Panc1 (cell line): ENCODE data around the gene ZNF266. TPM values are rescaled to one million over a fixed set of nuclear protein-coding genes. Genes with fewer than 3 reads are reported as not detected.
A peak's percentile ranks its signal among the peaks of the same experiment; 100 is the strongest.

Source experiments
- ATAC-seq: fragments of 200-7000 bp; cut with Tn5 transposase; 2 replicates; pipeline ENCODE4 v1.9.1; 2020; ENCODE audit warnings: mild to moderate bottlenecking, moderate library complexity
- BruUV-seq: library from RNA; stranded (reverse); fragments of 400-500 nt; replicated peaks from 2 replicates; lab custom pipeline; 2021; lab: Mats Ljungman, UMichigan
- CTCF ChIA-PET: fragments of 300-600 bp; sonication (Branson Sonifier 250); formaldehyde crosslinking; loops from one replicate; lab custom pipeline; 2022; ENCODE audit warnings: antibody characterized with exemption; lab: Charles Lee
- POLR2A ChIA-PET: fragments of 300-600 bp; sonication (Branson Sonifier 250); formaldehyde crosslinking; loops from one replicate; lab custom pipeline; 2022; ENCODE audit warnings: antibody characterized with exemption; lab: Charles Lee
- DNase-seq: peaks from one replicate; pipeline ENCODE4 v3.0.0-alpha.2; 2010; ENCODE audit warnings: low read depth, low spot score
- H3K27ac ChIP-seq: 2 replicates; pipeline ENCODE4 v1.5.1; 2011; ENCODE audit warnings: mild to moderate bottlenecking, low read length, inconsistent platforms
- H3K27me3 ChIP-seq: fragments of 200-500 bp; sonication (Bioruptor generic); 2 replicates; pipeline ENCODE4 v1.6.0; 2014; ENCODE audit warnings: low read length, inconsistent platforms; ENCODE audit not compliant: control insufficient read depth, insufficient read depth
- H3K36me3 ChIP-seq: fragments of 200-500 bp; sonication (Bioruptor generic); 2 replicates; pipeline ENCODE4 v1.5.1; 2014; ENCODE audit warnings: inconsistent platforms, mild to moderate bottlenecking, low read length, moderate library complexity; ENCODE audit not compliant: control insufficient read depth, insufficient read depth
- H3K4me1 ChIP-seq: 2 replicates; pipeline ENCODE4 v1.5.1; 2011; ENCODE audit warnings: inconsistent platforms, mild to moderate bottlenecking, low read length, moderate library complexity; ENCODE audit not compliant: control insufficient read depth, insufficient read depth
- H3K4me3 ChIP-seq, 2 experiments: 2 replicates each; pipeline ENCODE4 v1.5.1; 2011 to 2012; ENCODE audit warnings: low read depth in 2 of 2, low read length in 2 of 2, mild to moderate bottlenecking in 2 of 2, inconsistent platforms in 1 of 2, moderate library complexity in 1 of 2
- H3K9me3 ChIP-seq: fragments of 200-500 bp; sonication (Bioruptor generic); 2 replicates; pipeline ENCODE4 v1.5.1; 2014; ENCODE audit warnings: low read depth, mild to moderate bottlenecking, inconsistent platforms, low read length, moderate library complexity; ENCODE audit not compliant: control insufficient read depth, insufficient read depth
- CTCF ChIP-seq: fragments of 450-650 bp; IDR thresholded peaks from 2 replicates; pipeline ENCODE4 v1.5.1; 2017; ENCODE audit warnings: mild to moderate bottlenecking
- POLR2AphosphoS5 ChIP-seq: IDR thresholded peaks from 2 replicates; pipeline ENCODE4 v1.6.1; 2012; ENCODE audit warnings: mild to moderate bottlenecking, low read depth, low read length, moderate library complexity
- REST ChIP-seq, 2 experiments: IDR thresholded peaks; 2 replicates each; pipeline ENCODE4 v1.6.1; 2011 to 2012; ENCODE audit warnings: low read depth in 2 of 2, control low read depth in 1 of 2, low read length in 1 of 2, mild to moderate bottlenecking in 1 of 2, moderate library complexity in 1 of 2; ENCODE audit not compliant: insufficient read depth in 1 of 2
- SIN3A ChIP-seq: IDR thresholded peaks from 2 replicates; pipeline ENCODE4 v1.6.1; 2012; ENCODE audit warnings: low read depth, mild to moderate bottlenecking, low read length, moderate library complexity, borderline replicate concordance; ENCODE audit not compliant: insufficient read depth
- TCF7L2 ChIP-seq: IDR thresholded peaks from 2 replicates; pipeline ENCODE4 v1.6.1; 2011; ENCODE audit warnings: mild to moderate bottlenecking, low read depth, low read length, inconsistent platforms
- in situ Hi-C: cut with HindIII; loops from 2 replicates; pipeline ENCODE4 v1.10.0; 2016; ENCODE audit warnings: low sequenced_read_pairs, low pct_unique_long_range_greater_than_20kb
- intact Hi-C: fragments of 100-400 bp; cut with micrococcal nuclease; formaldehyde crosslinking; loops from one replicate; pipeline ENCODE4 v1.10.0; 2022; ENCODE audit not compliant: unreplicated experiment
- total RNA-seq: library from RNA; stranded (reverse); gene quantifications from one replicate; pipeline ENCODE4 v1.2.1, GENCODE V29; 2021; ENCODE audit not compliant: unreplicated experiment

Gene ZNF266
- total RNA-seq, 1 experiment from 2014 or later, result 10.5 TPM

DNA sequence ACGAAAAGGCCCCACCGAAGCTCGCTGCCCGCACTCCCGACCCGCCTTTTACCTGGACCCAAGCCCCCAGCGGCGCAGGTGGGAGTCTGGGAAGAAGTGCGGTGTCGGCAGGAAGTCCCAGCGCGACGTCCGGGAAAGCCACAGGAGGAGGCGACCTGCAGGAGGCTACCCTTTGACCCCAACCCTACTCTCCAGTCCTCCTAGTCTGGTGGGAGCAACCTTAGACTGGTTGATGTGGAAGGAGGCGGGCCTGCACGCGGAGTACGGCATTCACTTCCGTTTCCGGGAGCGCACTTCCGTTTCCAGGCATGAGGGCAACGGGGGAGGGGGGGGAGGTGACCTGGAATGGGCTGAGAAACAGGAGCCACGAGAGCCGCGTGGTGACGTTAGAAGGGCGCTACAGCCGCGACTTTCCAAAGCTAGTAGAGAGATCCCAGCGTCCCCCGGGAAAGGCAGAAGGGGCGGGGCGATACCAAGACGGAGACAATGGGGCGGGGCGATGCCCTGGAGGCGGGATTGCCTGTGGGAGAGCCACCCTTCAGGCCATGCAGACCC, 28.5 kb downstream of the ZNF266 start:
- POLR2A ChIA-PET, result no interaction called here
- Histone ChIP-seq H3K27me3 (no peaks in the 10 kb centered on the region), H3K4me1 (no peaks in the 10 kb centered on the region), H3K27ac (no peak overlapping the region), H3K9me3 (peaks cover 11% of the 10 kb centered on the region; the same call in 1 of the 2 replicates), H3K4me3 (peak overlapping the region in 1 of 2 experiments; percentile 13; a peak in 1 of 4 replicates), H3K36me3 (no peaks in the 10 kb centered on the region)
- in situ Hi-C loops (no loop called here), intact Hi-C loops (no loop called here)
- CTCF ChIA-PET, result no interaction called here
- DNase-seq (no peak), ATAC-seq (no peak)
- TF ChIP-seq REST (IDR thresholded peaks at IDR 0.05; ENCODE audit: insufficient read depth in 1 of 2, low read depth in 2 of 2, low read length in 1 of 2) (no peak), TCF7L2 (no peak), POLR2AphosphoS5 (no peak)
- BruUV-seq, result no TSS peak

- no peak for ATAC-seq
- Histone ChIP-seq H3K27ac (no peak overlapping the region), H3K36me3 (no peaks in the 10 kb centered on the region), H3K4me1 (no peaks in the 10 kb centered on the region), H3K9me3 (peaks cover 79% of the 10 kb centered on the region), H3K27me3 (no peaks in the 10 kb centered on the region), H3K4me3 (no peak overlapping the region)
- TF ChIP-seq CTCF, result no peak
- TF ChIP-seq REST (IDR thresholded peaks at IDR 0.05; ENCODE audit: insufficient read depth in 1 of 2, low read depth in 2 of 2, low read length in 1 of 2), result no peak
- no peak for TF ChIP-seq POLR2AphosphoS5
- TF ChIP-seq SIN3A, result no peak
- no peak for TF ChIP-seq TCF7L2
- ChIA-PET POLR2A (no interaction called here), CTCF (no interaction called here)
- BruUV-seq, result TSS peak; percentile 48
- in situ Hi-C loops (no loop called here), intact Hi-C loops (no loop called here)
- DNase-seq, result no peak
These were observed 54.0 kb downstream of the ZNF266 start for GRCh38 chr19:9381361-9381785.
